Measurements from ENCODE around the gene ADCY5. TPM values are rescaled to one million over a fixed set of nuclear protein-coding genes. Genes with fewer than 3 reads are reported as not detected.

ADCY5 gene
- total RNA-seq, 1 donor from 2014 or later: 32.2 TPM

GRCh38 chr3:123276346-123277006, 172.4 kb downstream of the ADCY5 start:
- no peak for DNase-seq (ENCODE audit: low spot score in 2 of 2)
- Histone ChIP-seq H3K4me1 (peaks cover 0 to 2% of the 10 kb centered on the region in 2 donors), H3K9me3 (no peaks in the 10 kb centered on the region), H3K4me3 (no peak overlapping the region), H3K27ac (no peak overlapping the region), H3K27me3 (no peaks in the 10 kb centered on the region), H3K36me3 (peaks cover 0 to 21% of the 10 kb centered on the region in 2 donors)
- intact Hi-C loops (cut with DNase I): no loop called here
- TF ChIP-seq CTCF (IDR thresholded peaks at IDR 0.05): no peak

GRCh38 chr3:123275691-123276090, 173.2 kb downstream of the ADCY5 start:
- no peaks in the 10 kb centered on the region for H3K27me3 ChIP-seq
- H3K4me1 ChIP-seq: peaks cover 0 to 2% of the 10 kb centered on the region in 2 donors
- peaks cover 0 to 15% of the 10 kb centered on the region in 2 donors for H3K36me3 ChIP-seq
- TF ChIP-seq CTCF (IDR thresholded peaks at IDR 0.05): no peak
- no peaks in the 10 kb centered on the region for H3K9me3 ChIP-seq
- intact Hi-C loops (cut with DNase I): no loop called here
- H3K27ac ChIP-seq: no peak overlapping the region
- no peak overlapping the region for H3K4me3 ChIP-seq
- DNase-seq (ENCODE audit: low spot score in 2 of 2): no peak

- Histone ChIP-seq H3K4me1 (peaks cover 0 to 2% of the 10 kb centered on the region in 2 donors), H3K4me3 (no peak overlapping the region), H3K36me3 (peaks cover 0 to 7% of the 10 kb centered on the region in 2 donors), H3K27ac (peak overlapping the region in 1 of 2 donors; percentile 23), H3K9me3 (no peaks in the 10 kb centered on the region), H3K27me3 (no peaks in the 10 kb centered on the region)
- TF ChIP-seq CTCF (IDR thresholded peaks at IDR 0.05): no peak
- DNase-seq (ENCODE audit: low spot score in 2 of 2): no peak
- intact Hi-C loops (cut with DNase I): no loop called here
Measured at GRCh38 chr3:123272547-123272946, 176.3 kb downstream of the ADCY5 start.

GRCh38 chr3:123271466-123272159, 177.3 kb downstream of the ADCY5 start:
- no peak overlapping the region for H3K4me3 ChIP-seq
- no peaks in the 10 kb centered on the region for H3K9me3 ChIP-seq
- DNase-seq (ENCODE audit: low spot score in 2 of 2): no peak
- H3K4me1 ChIP-seq: peaks cover 0 to 2% of the 10 kb centered on the region in 2 donors
- H3K27ac ChIP-seq: no peak overlapping the region
- intact Hi-C loops (cut with DNase I): no loop called here
- TF ChIP-seq CTCF (IDR thresholded peaks at IDR 0.05): no peak
- no peaks in the 10 kb centered on the region for H3K27me3 ChIP-seq
- peaks cover 0 to 5% of the 10 kb centered on the region in 2 donors for H3K36me3 ChIP-seq

- no peak overlapping the region for H3K27ac ChIP-seq
- peaks cover 0 to 2% of the 10 kb centered on the region in 2 donors for H3K4me1 ChIP-seq
- no peaks in the 10 kb centered on the region for H3K9me3 ChIP-seq
- H3K36me3 ChIP-seq: peaks cover 0 to 5% of the 10 kb centered on the region in 2 donors
- intact Hi-C loops (cut with DNase I): no loop called here
- H3K27me3 ChIP-seq: no peaks in the 10 kb centered on the region
- TF ChIP-seq CTCF (IDR thresholded peaks at IDR 0.05): no peak
- no peak for DNase-seq (ENCODE audit: low spot score in 2 of 2)
- H3K4me3 ChIP-seq: no peak overlapping the region
Measured at GRCh38 chr3:123270818-123271217, 178.1 kb downstream of the ADCY5 start.
